ENCODE data around the gene AGBL3. TPM values are rescaled to one million over a fixed set of nuclear protein-coding genes. Genes with fewer than 3 reads are reported as not detected.

Gene AGBL3
- total RNA-seq, 2 experiments from 2014 or later: 2.2 to 3.6 TPM

GRCh38 chr7:135083005-135083404, 96.7 kb downstream of the AGBL3 start:
- DNase-seq: no peak
- no peak for ATAC-seq
- Mint-ChIP-seq H3K4me1 (ENCODE audit: low read depth) (no peaks in the 10 kb centered on the region), H3K27ac (no peak overlapping the region), H3K27me3 (ENCODE audit: low read depth) (no peaks in the 10 kb centered on the region), H3K4me3 (no peak overlapping the region), H3K36me3 (ENCODE audit: low read depth) (no peaks in the 10 kb centered on the region), H3K9me3 (ENCODE audit: insufficient read depth) (peaks cover 9% of the 10 kb centered on the region)
- POLR2A ChIA-PET: no interaction called here
- CTCF ChIA-PET: no interaction called here

GRCh38 chr7:135088566-135088965, 102.3 kb downstream of the AGBL3 start:
- ChIA-PET POLR2A (no interaction called here), CTCF (no interaction called here)
- H3K4me1 Mint-ChIP-seq (ENCODE audit: low read depth): no peaks in the 10 kb centered on the region
- H3K27me3 Mint-ChIP-seq (ENCODE audit: low read depth): no peaks in the 10 kb centered on the region
- H3K9me3 Mint-ChIP-seq (ENCODE audit: insufficient read depth): peaks cover 10% of the 10 kb centered on the region
- ATAC-seq (no peak), DNase-seq (no peak)
- H3K36me3 Mint-ChIP-seq (ENCODE audit: low read depth): no peaks in the 10 kb centered on the region
- no peak overlapping the region for H3K4me3 Mint-ChIP-seq
- H3K27ac Mint-ChIP-seq: no peak overlapping the region

GRCh38 chr7:135091717-135092116, 105.4 kb downstream of the AGBL3 start:
- peaks cover 10% of the 10 kb centered on the region for H3K9me3 Mint-ChIP-seq (ENCODE audit: insufficient read depth)
- DNase-seq (no peak), ATAC-seq (no peak)
- H3K4me1 Mint-ChIP-seq (ENCODE audit: low read depth): no peaks in the 10 kb centered on the region
- no peak overlapping the region for H3K27ac Mint-ChIP-seq
- ChIA-PET POLR2A (no interaction called here), CTCF (no interaction called here)
- no peaks in the 10 kb centered on the region for H3K36me3 Mint-ChIP-seq (ENCODE audit: low read depth)
- H3K27me3 Mint-ChIP-seq (ENCODE audit: low read depth): no peaks in the 10 kb centered on the region
- no peak overlapping the region for H3K4me3 Mint-ChIP-seq

- H3K9me3 Mint-ChIP-seq (ENCODE audit: insufficient read depth): no peaks in the 10 kb centered on the region
- ChIA-PET CTCF (interaction anchor here (1.3 kb wide), 1 partner anchor 108 kb away, joined by 4 read pairs; the partner anchor contains the start of gene AGBL3), POLR2A (no interaction called here)
- H3K36me3 Mint-ChIP-seq (ENCODE audit: low read depth): no peaks in the 10 kb centered on the region
- ATAC-seq (no peak), DNase-seq (no peak)
- no peak overlapping the region for H3K27ac Mint-ChIP-seq
- no peaks in the 10 kb centered on the region for H3K27me3 Mint-ChIP-seq (ENCODE audit: low read depth)
- no peaks in the 10 kb centered on the region for H3K4me1 Mint-ChIP-seq (ENCODE audit: low read depth)
- H3K4me3 Mint-ChIP-seq: no peak overlapping the region
Observed at GRCh38 chr7:135094472-135095237, 108.3 kb downstream of the AGBL3 start.

GRCh38 chr7:135095450-135095849, 109.1 kb downstream of the AGBL3 start:
- Mint-ChIP-seq H3K27ac (no peak overlapping the region), H3K9me3 (ENCODE audit: insufficient read depth) (no peaks in the 10 kb centered on the region), H3K27me3 (ENCODE audit: low read depth) (no peaks in the 10 kb centered on the region), H3K4me3 (no peak overlapping the region), H3K36me3 (ENCODE audit: low read depth) (no peaks in the 10 kb centered on the region), H3K4me1 (ENCODE audit: low read depth) (peaks cover 3% of the 10 kb centered on the region)
- POLR2A ChIA-PET: no interaction called here
- CTCF ChIA-PET: no interaction called here
- DNase-seq: no peak
- no peak for ATAC-seq

GRCh38 chr7:135098391-135098790, 112.1 kb downstream of the AGBL3 start:
- no peak for ATAC-seq
- no peak overlapping the region for H3K27ac Mint-ChIP-seq

GRCh38 chr7:135100856-135101255, 114.5 kb downstream of the AGBL3 start:
- Mint-ChIP-seq H3K36me3 (ENCODE audit: low read depth) (no peaks in the 10 kb centered on the region), H3K4me1 (ENCODE audit: low read depth) (peaks cover 3% of the 10 kb centered on the region), H3K27ac (no peak overlapping the region), H3K27me3 (ENCODE audit: low read depth) (no peaks in the 10 kb centered on the region), H3K9me3 (ENCODE audit: insufficient read depth) (no peaks in the 10 kb centered on the region), H3K4me3 (no peak overlapping the region)
- CTCF ChIA-PET: no interaction called here
- POLR2A ChIA-PET: no interaction called here
- ATAC-seq (no peak), DNase-seq (no peak)

More at GRCh38 chr7:135098391-135098790, 112.1 kb downstream of the AGBL3 start:
- Mint-ChIP-seq H3K36me3 (ENCODE audit: low read depth) (no peaks in the 10 kb centered on the region), H3K27me3 (ENCODE audit: low read depth) (no peaks in the 10 kb centered on the region), H3K9me3 (ENCODE audit: insufficient read depth) (no peaks in the 10 kb centered on the region), H3K4me1 (ENCODE audit: low read depth) (peaks cover 3% of the 10 kb centered on the region), H3K4me3 (no peak overlapping the region)
- CTCF ChIA-PET: no interaction called here
- POLR2A ChIA-PET: no interaction called here
- DNase-seq: no peak

- Mint-ChIP-seq H3K9me3 (ENCODE audit: insufficient read depth) (no peaks in the 10 kb centered on the region), H3K27ac (no peak overlapping the region), H3K4me3 (no peak overlapping the region), H3K36me3 (ENCODE audit: low read depth) (no peaks in the 10 kb centered on the region), H3K4me1 (ENCODE audit: low read depth) (peaks cover 3% of the 10 kb centered on the region), H3K27me3 (ENCODE audit: low read depth) (no peaks in the 10 kb centered on the region)
- DNase-seq: no peak
- ChIA-PET CTCF (no interaction called here), POLR2A (no interaction called here)
- no peak for ATAC-seq
Observed at GRCh38 chr7:135102372-135102771, 116.1 kb downstream of the AGBL3 start.

- ChIA-PET CTCF (interaction anchor here (1.2 kb wide), 1 partner anchor 32 kb away, joined by 3 read pairs; no protein-coding TSS in a partner anchor), POLR2A (no interaction called here)
- ATAC-seq: no peak
- Mint-ChIP-seq H3K4me3 (no peak overlapping the region), H3K27me3 (ENCODE audit: low read depth) (no peaks in the 10 kb centered on the region), H3K36me3 (ENCODE audit: low read depth) (no peaks in the 10 kb centered on the region), H3K9me3 (ENCODE audit: insufficient read depth) (no peaks in the 10 kb centered on the region), H3K27ac (no peak overlapping the region), H3K4me1 (ENCODE audit: low read depth) (no peaks in the 10 kb centered on the region)
- DNase-seq: no peak
Observed at GRCh38 chr7:135109562-135109961, 123.3 kb downstream of the AGBL3 start.

- Mint-ChIP-seq H3K9me3 (ENCODE audit: insufficient read depth) (no peaks in the 10 kb centered on the region), H3K36me3 (ENCODE audit: low read depth) (no peaks in the 10 kb centered on the region), H3K4me1 (ENCODE audit: low read depth) (no peaks in the 10 kb centered on the region), H3K4me3 (no peak overlapping the region), H3K27me3 (ENCODE audit: low read depth) (no peaks in the 10 kb centered on the region), H3K27ac (no peak overlapping the region)
- CTCF ChIA-PET: no interaction called here
- DNase-seq (no peak), ATAC-seq (no peak)
- POLR2A ChIA-PET: no interaction called here
Observed at GRCh38 chr7:135109976-135110375, 123.7 kb downstream of the AGBL3 start.

GRCh38 chr7:135111379-135111778, 125.1 kb downstream of the AGBL3 start:
- no peaks in the 10 kb centered on the region for H3K9me3 Mint-ChIP-seq (ENCODE audit: insufficient read depth)
- ChIA-PET CTCF (no interaction called here), POLR2A (no interaction called here)
- H3K27ac Mint-ChIP-seq: no peak overlapping the region
- no peaks in the 10 kb centered on the region for H3K36me3 Mint-ChIP-seq (ENCODE audit: low read depth)
- ATAC-seq (no peak), DNase-seq (no peak)
- H3K4me1 Mint-ChIP-seq (ENCODE audit: low read depth): no peaks in the 10 kb centered on the region
- no peaks in the 10 kb centered on the region for H3K27me3 Mint-ChIP-seq (ENCODE audit: low read depth)
- H3K4me3 Mint-ChIP-seq: no peak overlapping the region

GRCh38 chr7:135114622-135115021, 128.3 kb downstream of the AGBL3 start:
- Mint-ChIP-seq H3K4me3 (no peak overlapping the region), H3K9me3 (ENCODE audit: insufficient read depth) (peaks cover 6% of the 10 kb centered on the region), H3K36me3 (ENCODE audit: low read depth) (no peaks in the 10 kb centered on the region), H3K27ac (no peak overlapping the region), H3K27me3 (ENCODE audit: low read depth) (no peaks in the 10 kb centered on the region), H3K4me1 (ENCODE audit: low read depth) (no peaks in the 10 kb centered on the region)
- ChIA-PET POLR2A (no interaction called here), CTCF (no interaction called here)
- no peak for DNase-seq
- ATAC-seq: no peak

- CTCF ChIA-PET: no interaction called here
Observed at GRCh38 chr7:135117096-135117495, 130.8 kb downstream of the AGBL3 start.

More at GRCh38 chr7:135117096-135117495, 130.8 kb downstream of the AGBL3 start:
- DNase-seq (no peak), ATAC-seq (no peak)
- Mint-ChIP-seq H3K27ac (no peak overlapping the region), H3K4me1 (ENCODE audit: low read depth) (no peaks in the 10 kb centered on the region), H3K9me3 (ENCODE audit: insufficient read depth) (peaks cover 16% of the 10 kb centered on the region), H3K27me3 (ENCODE audit: low read depth) (no peaks in the 10 kb centered on the region), H3K4me3 (no peak overlapping the region), H3K36me3 (ENCODE audit: low read depth) (peaks cover 2% of the 10 kb centered on the region)
- POLR2A ChIA-PET: no interaction called here
